Left lung (tissue), 10 donors: ENCODE data around the gene SCRG1. TPM values are rescaled to one million over a fixed set of nuclear protein-coding genes. Genes with fewer than 3 reads are reported as not detected.

ENCODE experiments used
- ATAC-seq: fragments of 200-7000 bp; cut with Tn5 transposase; one replicate; pipeline ENCODE4 v1.9.1; 2020; ENCODE audit warnings: moderate library complexity
- DNase-seq, 4 donors: peaks; one replicate each; pipeline ENCODE4 v3.0.0-alpha.2; 2013 to 2020
- H3K27ac ChIP-seq, 2 donors: fragments of 200-600 bp; sonication (generic) in 1 of 2; one replicate each; pipeline versions ENCODE4 v1.5.0 to v1.8.0; 2020 to 2021
- H3K27me3 ChIP-seq, 2 donors: fragments of 200-600 bp; sonication (generic) in 1 of 2; one replicate each; pipeline versions ENCODE4 v1.5.0 to v1.8.0; 2020 to 2021
- H3K36me3 ChIP-seq, 2 donors: fragments of 200-600 bp; sonication (generic) in 1 of 2; one replicate each; pipeline versions ENCODE4 v1.5.0 to v1.8.0; 2020 to 2021
- H3K4me1 ChIP-seq, 2 donors: fragments of 200-600 bp; one replicate each; pipeline ENCODE4 v1.8.0; 2021
- H3K4me3 ChIP-seq, 2 donors: fragments of 200-600 bp; sonication (generic) in 1 of 2; one replicate each; pipeline versions ENCODE4 v1.5.0 to v1.8.0; 2020 to 2021; ENCODE audit warnings: mild to moderate bottlenecking in 1 of 2
- H3K9me3 ChIP-seq, 2 donors: fragments of 200-600 bp; sonication (generic) in 1 of 2; one replicate each; pipeline versions ENCODE4 v1.5.0 to v1.8.0; 2020 to 2021
- CTCF ChIP-seq, 2 donors: fragments of 200-600 bp; sonication (generic) in 1 of 2; IDR thresholded peaks; one replicate each; pipeline versions ENCODE4 v1.5.0 to v1.8.0; 2021; ENCODE audit warnings: antibody characterized with exemption in 2 of 2
- intact Hi-C, 2 donors: fragments of 100-400 bp; cut with DNase I; formaldehyde crosslinking; loops; one replicate each; pipeline versions ENCODE4 v1.11.2 to v1.14.2; 2022
- polyA plus RNA-seq, 6 donors: library from polyadenylated mRNA; unstranded; fragments of 120-200 nt; gene quantifications; one replicate each; pipeline ENCODE4 v1.2.1, GENCODE V29; 2013; ENCODE audit not compliant: insufficient read length in 6 of 6
- total RNA-seq, 2 donors: library from RNA; stranded (reverse); fragmentation: NEBNext Ultra II Directional; extraction: Animal tissue kit (Norgen Biotek cat#: 25700); gene quantifications; one replicate each; pipeline ENCODE4 v1.2.1, GENCODE V29; 2021
- donor health status: DM: no; HTN: yes; CAD: no.
- donor health status: DM: no; HTN: no; CAD: no.

The SCRG1 gene
- total and polyA plus RNA-seq, 8 donors = 0.36 to 0.85 (median 0.56) TPM

GRCh38 chr4:173337463-173337862, 61.5 kb downstream of the SCRG1 start:
- TF ChIP-seq CTCF (IDR thresholded peaks at IDR 0.05) = no peak
- Histone ChIP-seq H3K27me3 (no peaks in the 10 kb centered on the region), H3K36me3 (no peaks in the 10 kb centered on the region), H3K9me3 (no peaks in the 10 kb centered on the region), H3K4me3 (no peak overlapping the region), H3K27ac (no peak overlapping the region), H3K4me1 (peaks cover 0 to 14% of the 10 kb centered on the region in 2 donors)
- intact Hi-C loops = no loop called here
- DNase-seq (no peak), ATAC-seq (no peak)

- H3K27ac ChIP-seq = peak overlapping the region; percentile 99 to 100
- no peak for TF ChIP-seq CTCF (IDR thresholded peaks at IDR 0.05)
- DNase-seq (peak; percentile 75 to 89 (median 84)), ATAC-seq (peak; percentile 70)
- peak overlapping the region; percentile 66 to 84 for H3K4me3 ChIP-seq
- intact Hi-C loops = no loop called here
- H3K4me1 ChIP-seq = peaks cover 0 to 28% of the 10 kb centered on the region in 2 donors
- H3K27me3 ChIP-seq = no peaks in the 10 kb centered on the region
- H3K9me3 ChIP-seq = no peaks in the 10 kb centered on the region
- H3K36me3 ChIP-seq = peaks cover 0 to 4% of the 10 kb centered on the region in 2 donors
Observed at GRCh38 chr4:173334891-173335752, 63.8 kb downstream of the SCRG1 start.

Other genes starting within 250 kb of the SCRG1 start
- 10 to 100 TPM; 25.2 to 27.5 TPM for gene GALNT7, start 230.3 kb downstream of the SCRG1 start, total RNA-seq
- 10 to 100 TPM; 30.5 to 51.1 (median 38.1) TPM for gene GALNT7, start 230.3 kb downstream of the SCRG1 start, polyA plus RNA-seq
- gene HMGB2, start 64.8 kb downstream of the SCRG1 start, total RNA-seq = 10 to 100 TPM; 47.7 TPM
- gene HMGB2, start 64.8 kb downstream of the SCRG1 start, polyA plus RNA-seq = 100 to 1,000 TPM; 243 to 571 (median 362) TPM
- 10 to 100 TPM; 10.2 to 14.8 TPM for gene SAP30, start 28.2 kb downstream of the SCRG1 start, total RNA-seq
- 10 to 100 TPM; 16.3 to 22.3 (median 18.9) TPM for gene SAP30, start 28.2 kb downstream of the SCRG1 start, polyA plus RNA-seq
- gene HAND2, start 131.1 kb upstream of the SCRG1 start, total RNA-seq = not detected
- under 1 TPM in 5 of 6 donors, not detected in 1; 0.20 to 0.41 (median 0.20) TPM for gene HAND2, start 131.1 kb upstream of the SCRG1 start, polyA plus RNA-seq